ENCODE measurements around the gene TMC3.

DNA sequence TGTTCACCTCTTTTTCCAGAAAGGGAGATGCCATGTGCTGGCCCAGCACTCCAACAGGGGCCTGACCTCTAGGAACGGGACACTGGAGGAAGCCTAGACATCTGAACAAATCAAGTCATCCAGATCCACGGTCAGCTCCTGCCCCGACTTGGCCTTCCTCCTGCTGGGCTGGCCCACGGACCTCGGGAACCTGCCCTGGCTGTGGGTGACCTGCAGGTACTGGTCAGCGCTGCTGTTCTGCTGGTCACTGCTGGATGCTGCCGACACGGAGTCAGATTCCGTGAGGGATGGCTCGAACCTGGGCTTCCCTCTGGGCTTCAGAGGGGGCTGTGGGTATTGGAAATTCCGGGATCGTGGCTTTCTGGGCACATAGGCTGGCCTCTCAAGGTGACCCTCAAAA is 41.7 kb downstream of the TMC3 start:
- TF ChIP-seq CTCF (IDR thresholded peaks at IDR 0.05) = no peak
- TF ChIP-seq POLR2AphosphoS5 (IDR thresholded peaks at IDR 0.05) = no peak
- TF ChIP-seq POLR2A (IDR thresholded peaks at IDR 0.05; ENCODE audit: low read depth) = no peak
- TF ChIP-seq EP300 (IDR thresholded peaks at IDR 0.05) = no peak

Data from esophagus muscularis mucosa (tissue), 4 donors.